ENCODE results near the gene UBR2. TPM values are rescaled to one million over a fixed set of nuclear protein-coding genes. Genes with fewer than 3 reads are reported as not detected.
"Not testable (repeated sequence)": the region's sequence is repeated elsewhere in the genome, so short reads cannot be mapped to it uniquely, and the experiment has no call there.

The UBR2 gene
- total and polyA plus RNA-seq, 9 donors: 10.2 to 29.2 (median 23.7) TPM

DNA sequence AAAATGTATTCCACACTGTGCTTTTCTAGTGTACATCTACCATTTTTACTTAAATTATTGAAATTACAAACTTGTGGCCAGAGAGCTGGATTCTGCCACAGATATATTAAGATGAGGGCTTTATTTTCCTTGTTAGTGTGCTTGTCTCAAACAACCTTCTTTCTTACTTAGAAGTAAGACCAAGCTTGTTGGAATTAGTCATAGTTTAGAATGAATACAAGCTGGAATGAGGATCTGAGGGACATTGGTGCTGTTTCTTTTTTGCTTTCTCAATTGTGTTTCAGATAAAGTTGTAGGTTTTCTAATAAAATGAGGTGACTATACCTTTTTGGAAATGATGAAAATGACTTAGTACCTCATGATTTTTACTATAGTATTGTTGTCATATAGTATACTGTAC, 40.3 kb downstream of the UBR2 start:
- H3K27ac ChIP-seq: no peak overlapping the region
- H3K4me1 ChIP-seq (ENCODE audit: insufficient read depth): peaks cover 2% of the 10 kb centered on the region
- TF ChIP-seq, protein P1, sequence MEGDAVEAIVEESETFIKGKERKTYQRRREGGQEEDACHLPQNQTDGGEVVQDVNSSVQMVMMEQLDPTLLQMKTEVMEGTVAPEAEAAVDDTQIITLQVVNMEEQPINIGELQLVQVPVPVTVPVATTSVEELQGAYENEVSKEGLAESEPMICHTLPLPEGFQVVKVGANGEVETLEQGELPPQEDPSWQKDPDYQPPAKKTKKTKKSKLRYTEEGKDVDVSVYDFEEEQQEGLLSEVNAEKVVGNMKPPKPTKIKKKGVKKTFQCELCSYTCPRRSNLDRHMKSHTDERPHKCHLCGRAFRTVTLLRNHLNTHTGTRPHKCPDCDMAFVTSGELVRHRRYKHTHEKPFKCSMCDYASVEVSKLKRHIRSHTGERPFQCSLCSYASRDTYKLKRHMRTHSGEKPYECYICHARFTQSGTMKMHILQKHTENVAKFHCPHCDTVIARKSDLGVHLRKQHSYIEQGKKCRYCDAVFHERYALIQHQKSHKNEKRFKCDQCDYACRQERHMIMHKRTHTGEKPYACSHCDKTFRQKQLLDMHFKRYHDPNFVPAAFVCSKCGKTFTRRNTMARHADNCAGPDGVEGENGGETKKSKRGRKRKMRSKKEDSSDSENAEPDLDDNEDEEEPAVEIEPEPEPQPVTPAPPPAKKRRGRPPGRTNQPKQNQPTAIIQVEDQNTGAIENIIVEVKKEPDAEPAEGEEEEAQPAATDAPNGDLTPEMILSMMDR (IDR thresholded peaks at IDR 0.05): no peak
- TF ChIP-seq POLR2A (IDR thresholded peaks at IDR 0.05): no peak
- TF ChIP-seq EP300 (IDR thresholded peaks at IDR 0.05): no peak
- no peaks in the 10 kb centered on the region for H3K9me3 ChIP-seq
- no peak overlapping the region for H3K4me3 ChIP-seq
- H3K36me3 ChIP-seq: no peaks in the 10 kb centered on the region
- H3K27me3 ChIP-seq: no peaks in the 10 kb centered on the region
- no peak for DNase-seq
- intact Hi-C loops (cut with DNase I): no loop called here

DNA sequence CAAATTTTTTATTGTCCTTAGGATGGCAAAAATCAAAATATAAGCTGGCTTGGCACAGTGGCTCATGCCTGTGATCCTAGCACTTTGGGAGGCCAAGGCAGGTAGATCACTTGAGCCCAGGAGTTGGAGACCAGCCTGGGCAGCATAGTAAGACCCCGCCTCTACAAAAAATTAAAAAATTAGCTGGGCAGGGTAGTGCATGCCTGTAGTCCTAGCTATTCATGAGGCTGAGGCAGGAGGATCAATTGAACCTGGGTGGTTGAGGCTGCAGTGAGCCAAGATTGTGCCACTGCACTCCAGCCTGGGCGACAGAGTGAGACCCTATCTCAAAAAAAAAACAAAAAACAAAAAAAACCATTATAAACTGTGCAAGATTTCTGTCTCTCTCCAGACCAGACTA, 40.9 kb downstream of the UBR2 start:
- H3K4me3 ChIP-seq; H3K36me3 ChIP-seq; H3K9me3 ChIP-seq; H3K27ac ChIP-seq; H3K4me1 ChIP-seq (ENCODE audit: insufficient read depth); intact Hi-C loops (cut with DNase I); DNase-seq; H3K27me3 ChIP-seq: not testable (repeated sequence)
- 93 to 99% (median 96%) methylated on average over 2 of the region's 2 CpGs for WGBS, 3 donors

DNA sequence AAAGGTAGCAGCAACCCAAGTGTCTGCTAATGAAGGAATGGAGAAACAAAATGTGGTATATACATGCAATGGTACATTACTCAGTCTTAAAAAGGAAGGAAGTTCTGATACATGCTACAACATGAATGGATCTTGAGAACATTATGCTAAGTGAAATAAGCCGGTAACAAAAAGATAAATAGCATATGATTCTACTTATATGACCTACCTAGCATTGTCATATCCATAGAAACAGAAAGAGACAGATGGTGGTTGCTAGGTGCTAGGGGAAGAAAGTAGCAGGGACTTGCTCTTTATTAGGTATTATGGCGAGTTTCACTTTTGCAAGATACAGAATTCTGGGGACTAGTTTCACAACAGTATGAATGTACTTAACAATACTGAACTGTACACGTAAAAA, 46.6 kb downstream of the UBR2 start:
- no peaks in the 10 kb centered on the region for H3K4me1 ChIP-seq (ENCODE audit: insufficient read depth)
- H3K27me3 ChIP-seq: no peaks in the 10 kb centered on the region
- DNase-seq: no peak
- no peaks in the 10 kb centered on the region for H3K9me3 ChIP-seq
- peaks cover 4% of the 10 kb centered on the region for H3K36me3 ChIP-seq
- H3K4me3 ChIP-seq: no peak overlapping the region
- TF ChIP-seq EP300 (IDR thresholded peaks at IDR 0.05): no peak
- TF ChIP-seq POLR2A (IDR thresholded peaks at IDR 0.05): no peak
- TF ChIP-seq, protein P1 (IDR thresholded peaks at IDR 0.05): no peak
- WGBS, 3 donors: 93 to 99% (median 96%) methylated on average over 3 of the region's 3 CpGs
- no peak overlapping the region for H3K27ac ChIP-seq
- intact Hi-C loops (cut with DNase I): no loop called here

DNA sequence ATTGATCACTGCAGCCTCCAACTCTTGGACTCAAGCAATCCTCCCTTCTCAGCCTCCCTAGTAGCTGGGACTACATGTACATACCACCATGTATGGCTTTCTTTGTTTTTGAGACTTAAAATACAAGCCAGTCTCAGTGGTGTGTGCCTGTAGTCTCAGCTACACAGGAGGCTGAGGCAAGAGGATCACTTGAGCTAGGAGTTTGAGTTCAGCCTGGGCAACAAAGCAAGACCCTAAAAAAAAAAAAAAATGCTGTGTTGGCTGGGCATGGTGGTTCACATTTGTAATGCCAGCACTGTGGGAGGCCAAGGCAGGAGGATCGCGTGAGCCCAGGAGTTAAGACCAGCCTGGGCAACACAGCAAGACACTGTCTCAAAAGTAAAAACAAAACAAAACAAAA, 51.7 kb downstream of the UBR2 start:
- Histone ChIP-seq H3K27ac (no peak overlapping the region), H3K4me3 (no peak overlapping the region), H3K27me3 (no peaks in the 10 kb centered on the region), H3K9me3 (no peaks in the 10 kb centered on the region), H3K36me3 (peaks cover 4% of the 10 kb centered on the region), H3K4me1 (ENCODE audit: insufficient read depth) (no peaks in the 10 kb centered on the region)
- TF ChIP-seq, protein P1 (IDR thresholded peaks at IDR 0.05): no peak
- TF ChIP-seq EP300 (IDR thresholded peaks at IDR 0.05): no peak
- TF ChIP-seq POLR2A (IDR thresholded peaks at IDR 0.05): no peak
- 94 to 99% (median 98%) methylated on average over 2 of the region's 2 CpGs for WGBS, 3 donors
- no peak for DNase-seq
- intact Hi-C loops (cut with DNase I): no loop called here

DNA sequence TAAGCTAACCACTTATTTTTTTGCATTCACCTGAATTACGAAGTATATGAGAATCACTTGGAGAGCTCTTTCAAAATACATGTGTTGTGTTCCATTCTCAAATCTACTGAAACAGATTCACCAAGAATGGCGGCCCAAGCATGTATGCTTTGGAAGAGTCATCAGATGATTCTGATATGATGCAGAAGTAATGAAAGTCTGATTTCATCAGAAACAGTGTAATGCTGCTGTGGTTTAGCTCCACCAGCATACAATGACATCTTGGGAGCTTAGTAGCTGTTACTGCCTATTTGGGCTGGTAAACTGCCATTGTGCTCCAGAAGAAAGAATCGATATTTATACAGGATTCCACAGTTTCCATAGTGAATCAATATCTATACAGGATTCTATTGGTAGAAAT, 52.9 kb downstream of the UBR2 start:
- no peak overlapping the region for H3K4me3 ChIP-seq
- 92 to 95% (median 93%) methylated on average over 3 of the region's 3 CpGs for WGBS, 3 donors
- no peak for TF ChIP-seq POLR2A (IDR thresholded peaks at IDR 0.05)
- TF ChIP-seq, protein P1 (IDR thresholded peaks at IDR 0.05): no peak
- peaks cover 4% of the 10 kb centered on the region for H3K36me3 ChIP-seq
- H3K27me3 ChIP-seq: no peaks in the 10 kb centered on the region
- no peaks in the 10 kb centered on the region for H3K4me1 ChIP-seq (ENCODE audit: insufficient read depth)
- DNase-seq: no peak
- no peak overlapping the region for H3K27ac ChIP-seq
- intact Hi-C loops (cut with DNase I): no loop called here
- H3K9me3 ChIP-seq: no peaks in the 10 kb centered on the region

All from ovary (tissue), 9 donors.